Measurements from ENCODE around the gene TMEM54. TPM values are rescaled to one million over a fixed set of nuclear protein-coding genes. Genes with fewer than 3 reads are reported as not detected.

Gene TMEM54
- total and polyA plus RNA-seq, 12 donors: 1.3 to 123 (median 21.2) TPM

GRCh38 chr1:32863218-32863880 lies 37.8 kb downstream of the TMEM54 start:
- intact Hi-C loops (cut with DNase I): loop anchor here in 1 of 2 donors (10.0 kb wide), 1 partner anchor 149 kb away; no protein-coding TSS in a partner anchor
- Histone ChIP-seq H3K4me1 (replicated peaks in 1 of 2) (peaks cover 23 to 31% of the 10 kb centered on the region in 2 donors), H3K36me3 (replicated peaks in 1 of 2) (peaks cover 0 to 11% of the 10 kb centered on the region in 2 donors), H3K27ac (no peak overlapping the region), H3K4me3 (no peak overlapping the region), H3K9me3 (replicated peaks in 1 of 3) (no peaks in the 10 kb centered on the region), H3K27me3 (no peaks in the 10 kb centered on the region)
- no peak for DNase-seq
- 93 to 100% (median 95%) methylated on average over 4 of the region's 4 CpGs for WGBS, 4 donors
- TF ChIP-seq POLR2A (IDR thresholded peaks at IDR 0.05) (no peak), CTCF (IDR thresholded peaks at IDR 0.05) (no peak)

- peaks cover 23 to 31% of the 10 kb centered on the region in 2 donors for H3K4me1 ChIP-seq (replicated peaks in 1 of 2)
- no peak for DNase-seq
- TF ChIP-seq POLR2A (IDR thresholded peaks at IDR 0.05) (no peak), CTCF (IDR thresholded peaks at IDR 0.05) (no peak)
- no peaks in the 10 kb centered on the region for H3K9me3 ChIP-seq (replicated peaks in 1 of 3)
- 69 to 87% (median 77%) methylated on average over 3 of the region's 3 CpGs for WGBS, 4 donors
- H3K36me3 ChIP-seq (replicated peaks in 1 of 2): peaks cover 0 to 13% of the 10 kb centered on the region in 2 donors
- intact Hi-C loops (cut with DNase I): loop anchor here in 1 of 2 donors (10.0 kb wide), 1 partner anchor 147 kb away; no protein-coding TSS in a partner anchor
- H3K4me3 ChIP-seq: no peak overlapping the region
- no peak overlapping the region for H3K27ac ChIP-seq
- no peaks in the 10 kb centered on the region for H3K27me3 ChIP-seq
Measured at GRCh38 chr1:32861904-32862695, 39.1 kb downstream of the TMEM54 start.

GRCh38 chr1:32860566-32860965 lies 40.6 kb downstream of the TMEM54 start:
- Histone ChIP-seq H3K9me3 (replicated peaks in 1 of 3) (no peaks in the 10 kb centered on the region), H3K4me1 (replicated peaks in 1 of 2) (peaks cover 16 to 21% of the 10 kb centered on the region in 2 donors), H3K36me3 (replicated peaks in 1 of 2) (peaks cover 0 to 27% of the 10 kb centered on the region in 2 donors), H3K27me3 (no peaks in the 10 kb centered on the region), H3K27ac (no peak overlapping the region), H3K4me3 (no peak overlapping the region)
- DNase-seq: no peak
- intact Hi-C loops (cut with DNase I): loop anchor here in 1 of 2 donors (10.0 kb wide), 1 partner anchor 146 kb away; no protein-coding TSS in a partner anchor
- no peak for TF ChIP-seq CTCF (IDR thresholded peaks at IDR 0.05)
- no peak for TF ChIP-seq POLR2A (IDR thresholded peaks at IDR 0.05)

GRCh38 chr1:32859915-32860314 lies 41.3 kb downstream of the TMEM54 start:
- intact Hi-C loops (cut with DNase I): loop anchor here in 1 of 2 donors (10.0 kb wide), 1 partner anchor 145 kb away; no protein-coding TSS in a partner anchor
- H3K4me1 ChIP-seq (replicated peaks in 1 of 2): peaks cover 9 to 18% of the 10 kb centered on the region in 2 donors

More at GRCh38 chr1:32859915-32860314, 41.3 kb downstream of the TMEM54 start:
- 91 to 98% (median 94%) methylated on average over 2 of the region's 2 CpGs for WGBS, 4 donors
- DNase-seq: no peak
- no peaks in the 10 kb centered on the region for H3K27me3 ChIP-seq
- H3K9me3 ChIP-seq (replicated peaks in 1 of 3): no peaks in the 10 kb centered on the region
- H3K4me3 ChIP-seq: no peak overlapping the region
- H3K36me3 ChIP-seq (replicated peaks in 1 of 2): peaks cover 0 to 33% of the 10 kb centered on the region in 2 donors
- H3K27ac ChIP-seq: no peak overlapping the region
- TF ChIP-seq CTCF (IDR thresholded peaks at IDR 0.05): no peak
